RPMI7951 (cell line): Measurements from ENCODE around the gene CHST6. TPM values are rescaled to one million over a fixed set of nuclear protein-coding genes. Genes with fewer than 3 reads are reported as not detected.
"Not testable (repeated sequence)": the region's sequence is repeated elsewhere in the genome, so short reads cannot be mapped to it uniquely, and the experiment has no call there.

Source experiments
- DNase-seq: peaks from one replicate; pipeline ENCODE4 v3.0.0-alpha.2; 2012; ENCODE audit warnings: low read depth
- total RNA-seq: library from RNA; depleted of rRNA; stranded (reverse); fragments of >200 nt; shearing (Covaris generic); gene quantifications from 2 replicates; pipeline ENCODE4 v1.2.3, GENCODE V29; 2014

CHST6 gene
- total RNA-seq, 1 experiment from 2014 or later: 0.96 TPM

- no peak for DNase-seq
Measured at GRCh38 chr16:75476817-75477216, 18.4 kb downstream of the CHST6 start.

GRCh38 chr16:75475420-75475847, 19.8 kb downstream of the CHST6 start:
- DNase-seq: no peak

GRCh38 chr16:75472908-75473877, 22.0 kb downstream of the CHST6 start:
- DNase-seq: no peak

- DNase-seq: peak; percentile 62
Measured at GRCh38 chr16:75471723-75472633, 23.3 kb downstream of the CHST6 start.

GRCh38 chr16:75466760-75467159, 28.5 kb downstream of the CHST6 start:
- DNase-seq: no peak

GRCh38 chr16:75464122-75464918, 30.9 kb downstream of the CHST6 start, which contains the start of gene TMEM170A:
TMEM170A (minus strand) TSS chr16:75464689; CDS start chr16:75464600, 89 bp downstream.
- peak; percentile 97 for DNase-seq

GRCh38 chr16:75463389-75464121, 31.7 kb downstream of the CHST6 start:
- DNase-seq: peak; percentile 30

- no peak for DNase-seq
Measured at GRCh38 chr16:75462806-75463205, 32.4 kb downstream of the CHST6 start.

- DNase-seq: no peak
Measured at GRCh38 chr16:75461575-75461974, 33.7 kb downstream of the CHST6 start.

GRCh38 chr16:75460446-75460845, 34.8 kb downstream of the CHST6 start:
- DNase-seq: no peak

GRCh38 chr16:75459691-75460090, 35.5 kb downstream of the CHST6 start:
- DNase-seq: no peak

- DNase-seq: no peak
Measured at GRCh38 chr16:75458439-75458838, 36.8 kb downstream of the CHST6 start.

GRCh38 chr16:75458029-75458428, 37.2 kb downstream of the CHST6 start:
- DNase-seq: no peak

GRCh38 chr16:75457485-75458021, 37.7 kb downstream of the CHST6 start:
- no peak for DNase-seq

GRCh38 chr16:75456971-75457370, 38.3 kb downstream of the CHST6 start:
- DNase-seq: no peak

GRCh38 chr16:75456486-75456885, 38.8 kb downstream of the CHST6 start:
- DNase-seq: not testable (repeated sequence)

- DNase-seq: no peak
Measured at GRCh38 chr16:75455677-75456076, 39.6 kb downstream of the CHST6 start.

GRCh38 chr16:75452464-75453190, 42.6 kb downstream of the CHST6 start:
- DNase-seq: no peak

GRCh38 chr16:75446416-75446815, 48.8 kb downstream of the CHST6 start:
- no peak for DNase-seq

GRCh38 chr16:75445298-75445697, 49.9 kb downstream of the CHST6 start:
- no peak for DNase-seq
